Suppressor macrophage treated with lipopolysaccharide for 4 hours (primary cell): ENCODE results near the gene WBP2.

Experiments used
- DNase-seq: peaks from one replicate; pipeline ENCODE4 v3.0.0-alpha.2; 2020

WBP2 gene

DNA sequence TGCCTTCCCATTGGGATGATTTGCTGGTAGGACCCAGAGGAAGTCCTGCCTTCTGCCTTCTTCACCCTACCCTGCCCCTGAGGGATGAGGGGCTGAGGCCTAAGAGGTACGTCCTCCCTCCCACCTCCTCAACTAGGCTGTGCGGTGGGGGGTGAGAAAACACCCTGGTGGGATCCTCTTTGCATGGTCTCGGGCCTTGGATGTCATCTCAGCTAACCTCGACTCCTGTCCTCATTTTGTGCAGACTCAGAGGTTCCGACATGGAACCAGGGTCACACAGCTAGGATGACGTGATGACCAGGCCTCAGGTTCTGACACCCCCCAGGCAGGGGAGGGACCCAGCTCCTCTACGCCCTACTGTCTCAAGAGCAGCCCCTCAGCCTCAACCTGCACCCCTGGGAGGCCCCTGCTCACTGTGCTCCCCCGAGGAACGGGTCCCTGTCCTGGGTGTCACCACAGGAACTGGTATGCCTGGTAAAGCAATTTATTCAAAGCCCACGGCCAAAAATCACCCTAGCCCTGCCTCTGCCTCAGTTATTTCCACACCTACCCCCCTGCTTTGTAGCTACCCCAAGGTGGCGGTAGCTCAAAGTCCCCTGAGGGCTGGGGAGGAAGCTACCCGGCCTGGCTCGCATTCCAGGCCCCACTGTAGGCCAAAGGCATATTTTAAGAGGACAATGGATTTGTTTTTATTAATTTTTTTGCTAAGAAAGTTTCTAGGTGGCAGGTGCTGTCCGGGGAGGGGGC is 28.4 kb downstream of the WBP2 start:
- DNase-seq = no peak

DNA sequence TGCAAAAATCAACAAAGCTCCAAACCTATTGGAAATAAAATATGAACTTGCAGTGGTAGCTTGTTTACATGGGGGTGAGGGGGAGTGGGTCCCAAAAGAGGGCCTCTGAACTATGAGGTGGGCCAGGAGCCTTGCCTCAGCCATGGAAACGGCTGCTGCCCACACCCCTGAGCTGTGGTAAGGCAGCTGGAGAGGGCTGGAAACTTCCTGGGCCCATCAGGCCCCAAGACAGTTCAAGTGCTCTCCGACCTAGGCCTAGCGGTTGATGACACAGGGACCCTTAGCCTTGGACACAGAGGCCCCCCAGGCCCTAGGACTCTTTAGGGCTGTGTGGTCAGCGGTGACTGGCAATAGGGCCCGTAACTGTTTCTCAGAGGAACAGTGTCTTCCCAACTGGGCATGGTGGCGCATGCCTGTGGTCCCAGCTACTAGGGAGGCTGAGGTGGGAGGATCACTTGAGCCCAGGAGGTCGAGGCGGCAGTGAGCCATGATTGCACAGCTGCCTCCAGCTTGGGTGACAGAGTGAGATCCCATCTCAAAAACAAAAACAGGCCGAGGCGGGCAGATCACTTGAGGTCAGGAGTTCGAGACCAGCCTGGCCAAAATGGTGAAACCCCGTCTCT is 29.3 kb downstream of the WBP2 start:
- DNase-seq = no peak

DNA sequence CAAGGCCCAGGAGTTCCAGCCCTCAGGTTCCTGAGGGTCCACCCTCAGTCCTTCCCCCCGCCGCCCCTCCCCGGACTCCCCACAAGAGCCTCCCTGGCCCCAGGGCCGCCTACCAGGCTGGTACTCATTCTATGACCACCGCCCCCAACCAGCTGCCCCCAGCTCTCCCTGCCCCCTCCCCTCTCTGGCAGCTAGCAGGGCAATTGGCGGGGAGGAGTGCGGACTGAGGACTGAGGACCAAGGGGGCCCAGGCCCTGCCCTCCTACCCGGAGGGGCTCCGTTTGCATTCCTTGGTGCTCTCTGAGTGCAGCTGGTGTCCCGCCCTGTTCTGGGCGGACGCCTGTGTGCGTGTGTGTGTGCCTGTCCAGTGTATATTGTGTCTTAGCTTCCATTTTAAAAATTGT is 30.0 kb downstream of the WBP2 start:
- DNase-seq = no peak

DNA sequence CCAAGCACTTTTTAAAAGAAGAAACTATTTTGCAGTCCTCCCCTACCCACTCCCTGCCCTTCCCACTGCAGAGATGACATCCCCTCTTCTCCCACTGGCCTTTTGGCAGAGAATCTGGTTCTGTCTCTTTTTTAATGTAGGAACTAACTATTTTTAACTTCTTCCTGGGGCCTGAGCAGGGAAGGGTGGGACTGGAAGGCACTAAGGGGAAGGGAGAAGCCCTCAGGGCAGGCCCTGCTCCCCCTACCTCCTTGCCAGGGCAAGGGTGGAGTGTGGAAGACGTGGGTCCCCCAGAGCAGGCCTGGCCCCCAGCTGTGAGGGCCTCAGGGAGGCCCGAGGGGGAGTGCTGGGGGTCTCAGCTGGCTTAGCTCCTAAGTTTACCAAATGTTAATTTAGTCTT is 30.5 kb downstream of the WBP2 start:
- no peak for DNase-seq

DNA sequence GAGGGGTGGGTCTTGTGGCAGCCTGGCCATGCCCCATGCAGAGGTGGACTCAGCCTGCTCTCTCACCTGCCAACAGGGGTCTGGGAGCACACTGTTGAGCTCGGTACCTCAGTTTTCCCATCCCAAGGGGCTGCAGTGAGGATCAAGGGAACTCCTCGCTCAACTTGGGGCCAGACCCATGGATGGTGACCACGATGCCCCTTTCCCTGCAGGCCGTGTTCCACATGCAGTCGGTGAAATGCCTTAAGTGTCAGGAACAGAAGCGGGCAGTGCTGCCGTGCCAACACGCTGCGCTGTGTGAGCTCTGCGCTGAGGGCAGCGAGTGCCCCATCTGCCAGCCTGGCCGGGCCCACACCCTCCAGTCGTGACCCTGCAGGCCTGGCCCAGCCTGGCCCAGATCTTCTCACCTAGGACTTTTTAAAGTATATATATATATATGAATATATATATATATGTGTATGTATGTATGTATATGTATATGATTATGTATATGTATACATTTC is 31.0 kb downstream of the WBP2 start:
- DNase-seq = no peak

DNA sequence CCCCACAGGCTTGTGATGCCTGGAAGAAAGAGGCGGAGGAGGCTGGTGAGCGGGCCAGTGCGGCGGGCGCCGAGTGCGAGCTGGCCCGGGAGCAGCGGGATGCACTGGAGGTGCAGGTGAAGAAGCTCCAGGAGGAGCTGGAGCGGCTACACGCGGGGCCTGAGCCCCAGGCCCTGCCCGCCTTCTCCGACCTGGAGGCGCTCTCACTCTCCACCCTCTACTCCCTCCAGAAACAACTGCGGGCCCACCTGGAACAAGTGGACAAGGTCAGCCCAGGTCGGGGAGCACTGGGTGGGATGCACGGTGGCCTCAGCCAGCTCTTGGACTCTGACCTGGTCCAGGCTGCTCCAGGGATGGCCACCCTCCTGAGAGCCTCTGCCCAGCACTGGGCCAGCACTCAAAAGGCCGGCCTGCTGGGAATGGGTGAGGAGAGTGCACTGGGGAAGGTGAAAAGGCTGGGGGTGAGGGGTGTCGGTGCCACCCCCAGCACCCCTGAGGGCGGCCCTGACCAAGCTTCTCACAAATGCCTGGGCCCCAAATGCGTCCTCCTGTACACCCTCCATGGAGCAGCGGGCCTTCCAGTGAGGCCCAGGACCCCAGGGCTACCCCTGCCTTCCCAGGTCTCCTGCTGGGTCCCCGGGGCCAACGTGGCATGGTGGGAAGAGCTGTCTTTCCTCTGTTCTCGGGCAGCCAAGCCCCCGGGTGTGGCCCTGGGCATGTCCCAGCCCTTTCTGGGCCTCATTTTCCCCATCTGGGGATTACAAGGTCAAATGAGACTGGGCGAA is 31.7 kb downstream of the WBP2 start:
- no peak for DNase-seq

DNA sequence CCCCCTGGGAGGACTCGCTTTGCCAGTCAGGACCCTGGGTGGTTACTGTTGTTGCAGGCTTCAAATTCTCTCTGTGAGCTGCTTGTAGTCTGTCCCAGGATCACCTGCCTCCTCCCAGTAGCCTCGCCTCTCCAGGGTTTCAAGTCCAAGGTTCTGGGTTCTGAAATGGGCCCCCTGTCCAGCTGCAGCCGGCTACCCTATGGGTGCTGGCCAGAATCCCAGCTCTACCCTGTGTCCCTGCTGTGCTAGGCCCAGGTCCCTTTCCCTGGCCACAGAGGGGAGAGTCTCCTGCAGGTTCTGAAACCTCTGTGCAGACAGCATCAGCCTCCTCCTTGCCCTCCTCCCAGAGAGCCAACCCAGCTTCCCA is 32.4 kb downstream of the WBP2 start:
- DNase-seq = no peak

DNA sequence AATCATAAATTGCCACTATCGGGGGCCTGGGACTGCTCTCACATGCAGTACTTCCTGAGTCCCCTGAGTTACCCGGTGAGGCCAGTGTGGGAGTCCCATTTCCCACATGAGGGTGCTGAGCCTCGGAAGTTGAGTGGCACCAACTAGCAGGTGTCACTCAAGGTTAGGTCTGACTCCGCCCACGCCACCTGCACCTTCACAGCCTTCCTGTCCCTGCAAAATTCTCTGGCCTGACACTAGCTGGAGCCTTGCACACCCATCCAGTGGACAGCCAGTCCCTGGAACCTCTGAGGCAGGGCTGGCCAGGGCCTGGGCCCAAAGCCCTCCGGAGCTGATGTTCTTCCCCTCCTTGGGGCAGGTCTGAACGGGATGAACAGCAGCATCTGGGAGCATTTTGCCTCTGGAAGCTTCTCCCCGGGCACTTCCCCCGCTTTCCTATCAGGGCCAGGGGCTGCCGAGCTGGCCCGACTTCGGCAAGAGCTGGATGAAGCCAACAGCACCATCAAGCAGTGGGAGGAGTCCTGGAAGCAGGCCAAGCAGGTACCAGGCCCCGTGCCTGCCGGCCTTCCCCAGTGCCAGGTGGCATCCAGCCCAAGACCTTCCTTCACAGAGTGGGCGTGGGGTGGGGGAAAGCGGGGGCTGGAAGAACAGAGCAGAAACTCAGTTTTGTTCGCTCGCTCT is 32.9 kb downstream of the WBP2 start:
- DNase-seq = no peak

DNA sequence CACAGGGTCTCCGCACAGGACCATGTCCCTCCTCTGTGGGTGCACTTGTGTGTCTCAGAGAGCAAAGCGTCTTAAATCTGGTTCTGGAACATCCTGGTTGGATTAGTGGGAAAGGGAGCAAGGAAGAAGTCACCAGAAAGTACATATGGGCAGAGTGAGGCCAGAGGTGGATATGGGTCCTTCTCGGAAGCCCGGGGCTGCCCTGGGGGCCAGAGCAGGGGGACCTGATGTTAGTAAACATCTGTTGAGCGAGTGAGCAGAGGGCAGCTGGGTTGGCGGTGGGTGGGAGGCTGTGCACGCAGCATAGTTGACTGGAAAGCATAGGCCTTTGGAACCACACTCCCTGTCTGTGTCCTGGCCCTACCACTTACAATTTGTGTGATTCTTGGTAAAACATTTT is 33.6 kb downstream of the WBP2 start:
- no peak for DNase-seq

DNA sequence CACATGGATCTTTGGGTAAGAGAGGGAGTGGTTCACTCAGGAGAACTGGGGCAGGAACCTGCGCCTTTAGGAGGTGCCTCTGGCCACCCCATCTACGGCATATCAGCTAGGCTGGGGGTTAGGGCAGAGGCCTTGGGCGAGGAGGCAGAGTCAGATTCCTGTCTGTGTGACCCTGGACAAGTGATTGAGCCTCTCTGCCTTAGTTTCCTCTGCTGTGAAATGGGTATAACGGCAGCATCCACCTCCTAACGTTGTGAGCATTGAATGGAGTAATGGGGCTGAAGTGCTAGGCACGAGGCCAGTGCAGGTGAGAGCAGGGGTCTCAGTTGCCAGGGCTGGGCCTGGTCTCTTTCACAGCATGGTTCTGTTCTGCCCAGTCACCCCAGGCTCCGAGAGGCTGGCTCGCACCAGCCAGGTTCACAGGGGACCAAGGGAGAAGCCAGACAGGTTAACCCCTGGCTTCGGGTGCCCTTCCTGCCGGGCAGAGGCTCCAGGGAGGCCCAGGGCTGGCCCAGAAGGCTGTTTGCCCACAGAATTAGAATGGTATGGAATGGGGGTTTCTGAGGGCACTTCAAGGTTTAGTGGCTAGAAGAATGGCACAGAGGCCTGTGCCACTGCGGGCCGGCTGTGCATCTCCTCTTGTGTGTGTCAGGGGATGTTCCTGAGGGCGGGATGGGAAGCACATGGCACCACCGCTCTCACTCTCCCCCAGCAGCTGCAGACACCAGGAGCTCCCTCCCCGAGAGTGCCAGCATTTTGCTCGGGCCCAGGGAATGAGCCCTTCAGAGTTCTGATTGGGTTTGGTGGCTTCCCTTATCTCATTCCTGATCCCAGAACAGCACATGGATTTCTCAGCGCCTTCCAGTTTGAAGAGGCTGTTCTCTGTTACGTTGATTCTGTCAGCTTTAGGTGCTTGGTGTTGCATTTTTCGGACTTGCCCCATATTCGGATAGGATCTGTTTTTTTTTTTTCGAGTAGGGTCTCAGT is 34.7 kb downstream of the WBP2 start:
- DNase-seq = no peak

DNA sequence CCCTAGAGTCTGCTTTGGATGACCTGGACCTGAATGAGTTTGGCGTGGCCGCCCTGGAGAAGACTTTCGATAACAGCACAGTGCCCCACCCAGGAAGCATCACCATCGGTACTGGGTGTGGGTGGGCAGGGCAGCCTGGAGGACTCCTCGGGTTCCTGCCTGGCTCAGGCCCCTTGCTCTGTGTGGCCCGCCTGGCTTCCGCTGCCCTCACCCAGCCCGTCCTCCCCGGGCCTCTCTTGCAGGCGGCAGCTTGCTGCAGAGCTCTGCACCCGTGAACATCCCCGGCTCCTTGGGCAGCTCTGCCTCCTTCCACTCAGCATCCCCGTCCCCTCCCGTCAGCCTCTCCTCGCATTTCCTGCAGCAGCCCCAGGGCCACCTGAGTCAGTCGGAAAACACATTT is 35.5 kb downstream of the WBP2 start:
- no peak for DNase-seq

DNA sequence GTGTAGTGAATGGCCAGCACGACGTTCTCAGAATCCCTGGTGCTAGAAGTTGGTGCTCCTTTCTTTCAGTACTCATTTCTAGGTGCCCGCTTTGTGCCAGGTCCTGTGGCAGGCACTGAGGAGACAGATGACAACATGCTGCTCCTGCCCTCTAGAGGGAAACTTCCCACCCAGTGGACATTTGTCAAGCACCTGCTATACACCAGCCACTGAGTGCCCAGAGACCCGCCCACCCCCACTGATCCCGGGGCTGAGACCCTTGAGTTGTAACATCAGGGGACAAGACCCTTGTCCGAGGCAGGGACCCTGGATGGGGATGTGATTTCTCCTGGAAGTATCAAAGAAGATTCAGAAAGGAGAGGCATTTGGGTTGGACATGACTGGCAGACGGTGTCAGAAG is 36.0 kb downstream of the WBP2 start:
- DNase-seq = no peak

DNA sequence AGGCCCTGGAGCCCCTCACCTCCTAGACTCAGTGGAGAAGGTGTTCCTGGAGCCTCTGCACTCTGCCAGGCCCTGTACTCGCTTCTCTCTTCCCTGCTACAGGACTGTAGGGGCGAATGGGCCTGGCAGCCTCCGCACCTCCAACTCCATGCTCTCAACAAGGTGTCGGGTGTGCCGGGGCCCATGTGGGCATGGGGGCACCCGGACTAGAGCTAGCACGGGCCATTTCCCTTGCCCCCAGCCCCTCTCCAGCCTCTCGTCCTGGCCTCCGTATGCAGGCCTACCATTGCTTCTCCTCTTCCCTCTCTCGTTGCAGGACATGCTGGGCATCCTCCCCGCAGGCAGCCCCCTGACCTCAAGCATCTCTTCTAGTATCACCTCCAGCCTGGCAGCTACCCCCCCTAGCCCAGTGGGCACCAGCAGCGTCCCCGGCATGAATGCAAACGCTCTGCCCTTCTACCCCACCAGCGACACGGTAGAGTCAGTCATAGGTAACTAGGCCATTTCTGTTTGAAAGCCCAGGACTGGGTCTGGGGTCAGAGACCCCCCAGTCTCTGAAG is 36.7 kb downstream of the WBP2 start:
- DNase-seq = no peak

DNA sequence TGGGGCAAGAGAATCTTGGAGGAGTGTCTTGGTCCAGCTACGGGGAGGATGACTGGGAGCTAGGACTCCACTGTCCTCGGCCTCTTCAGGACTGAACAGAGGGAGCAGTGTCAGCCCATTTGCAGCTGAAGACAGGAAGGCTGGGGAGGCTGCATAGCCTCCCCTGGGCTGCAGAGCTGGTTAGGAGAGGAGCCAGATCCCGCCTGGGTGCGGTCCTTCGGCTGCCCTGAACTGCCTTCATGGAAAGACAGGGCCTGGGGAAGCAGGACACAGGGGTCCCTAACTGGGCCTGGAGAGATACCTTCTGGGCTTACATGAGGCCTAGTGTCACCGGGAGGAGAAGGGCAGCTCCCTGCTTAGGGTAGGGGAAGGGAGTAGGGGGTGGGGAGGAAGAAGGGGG is 37.6 kb downstream of the WBP2 start:
- no peak for DNase-seq

DNA sequence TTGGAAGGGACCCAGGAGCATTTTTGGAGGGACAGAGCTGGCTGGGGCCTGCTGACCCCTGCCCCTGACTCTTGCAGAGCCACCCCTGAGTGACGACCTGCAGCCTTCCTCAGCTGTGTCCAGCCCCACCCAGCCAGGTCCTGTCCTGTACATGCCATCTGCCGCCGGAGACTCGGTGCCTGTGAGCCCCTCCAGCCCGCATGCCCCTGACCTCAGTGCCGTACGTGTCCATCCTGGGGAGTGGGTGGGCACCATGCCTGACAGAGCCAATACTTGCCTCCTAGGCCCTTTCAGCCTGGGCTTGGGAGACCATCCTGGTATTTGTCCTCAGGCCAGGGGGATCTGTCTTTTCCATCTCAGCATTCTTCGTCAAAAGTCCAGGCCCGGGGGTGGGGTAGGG is 38.4 kb downstream of the WBP2 start:
- DNase-seq = no peak

DNA sequence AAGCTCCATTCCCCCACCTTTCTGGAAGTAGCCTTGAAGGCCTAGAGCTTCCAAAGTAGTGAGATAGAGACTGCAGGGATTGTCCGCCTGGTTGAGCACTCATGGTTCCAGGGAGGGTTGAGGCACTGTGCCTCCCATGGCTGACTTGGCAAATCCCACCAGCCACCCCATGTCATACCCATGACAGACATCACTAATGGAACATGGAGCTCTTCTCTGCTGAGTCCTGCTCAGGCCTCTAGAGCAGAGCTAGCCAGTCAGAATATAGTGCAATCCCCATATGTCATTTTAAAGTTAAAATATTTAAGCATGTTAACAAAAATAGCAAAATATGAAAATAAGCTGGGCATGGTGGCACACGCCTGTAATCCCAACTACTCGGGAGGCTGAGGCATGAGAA is 39.7 kb downstream of the WBP2 start:
- no peak for DNase-seq

DNA sequence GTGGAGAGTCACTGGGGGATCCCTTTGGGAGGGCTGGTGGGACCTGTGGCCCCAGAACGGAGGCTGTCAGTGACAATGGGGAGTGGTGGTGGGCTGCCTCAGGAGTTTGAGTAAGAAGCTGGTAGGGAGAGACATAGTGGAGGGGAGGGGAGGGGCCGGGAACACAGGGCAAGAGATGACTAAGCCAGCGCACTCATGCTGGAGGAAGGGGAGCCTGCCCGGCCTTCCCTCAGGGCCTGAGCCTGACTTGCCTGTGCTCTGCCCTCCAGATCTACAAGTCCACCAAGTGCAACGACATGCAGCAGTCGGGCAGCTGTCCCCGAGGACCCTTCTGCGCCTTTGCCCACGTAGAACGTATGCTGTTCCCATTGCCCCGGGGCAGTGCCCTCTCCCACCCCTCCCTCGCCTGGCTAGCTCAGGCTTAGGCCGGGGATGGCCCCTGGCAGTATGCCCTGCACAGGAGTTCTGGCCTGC is 40.2 kb downstream of the WBP2 start:
- DNase-seq = no peak

DNA sequence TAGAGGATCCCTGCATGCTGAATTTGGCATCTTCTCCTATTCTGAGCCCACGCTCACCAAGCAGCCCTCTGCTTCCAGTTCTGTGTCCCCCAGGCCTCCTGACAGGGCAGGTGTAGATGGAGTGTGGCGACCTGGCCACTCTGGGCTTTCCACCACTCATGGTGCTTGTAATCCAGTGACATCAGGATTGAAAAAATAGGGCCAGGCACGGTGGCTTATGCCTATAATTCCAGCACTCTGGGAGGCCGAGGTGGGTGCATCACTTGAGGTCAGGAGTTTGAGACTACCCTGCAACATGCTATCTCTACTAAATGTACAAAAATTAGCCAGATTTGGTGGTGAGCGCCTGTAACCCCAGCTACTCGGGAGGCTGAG is 41.1 kb downstream of the WBP2 start:
- DNase-seq = no peak

DNA sequence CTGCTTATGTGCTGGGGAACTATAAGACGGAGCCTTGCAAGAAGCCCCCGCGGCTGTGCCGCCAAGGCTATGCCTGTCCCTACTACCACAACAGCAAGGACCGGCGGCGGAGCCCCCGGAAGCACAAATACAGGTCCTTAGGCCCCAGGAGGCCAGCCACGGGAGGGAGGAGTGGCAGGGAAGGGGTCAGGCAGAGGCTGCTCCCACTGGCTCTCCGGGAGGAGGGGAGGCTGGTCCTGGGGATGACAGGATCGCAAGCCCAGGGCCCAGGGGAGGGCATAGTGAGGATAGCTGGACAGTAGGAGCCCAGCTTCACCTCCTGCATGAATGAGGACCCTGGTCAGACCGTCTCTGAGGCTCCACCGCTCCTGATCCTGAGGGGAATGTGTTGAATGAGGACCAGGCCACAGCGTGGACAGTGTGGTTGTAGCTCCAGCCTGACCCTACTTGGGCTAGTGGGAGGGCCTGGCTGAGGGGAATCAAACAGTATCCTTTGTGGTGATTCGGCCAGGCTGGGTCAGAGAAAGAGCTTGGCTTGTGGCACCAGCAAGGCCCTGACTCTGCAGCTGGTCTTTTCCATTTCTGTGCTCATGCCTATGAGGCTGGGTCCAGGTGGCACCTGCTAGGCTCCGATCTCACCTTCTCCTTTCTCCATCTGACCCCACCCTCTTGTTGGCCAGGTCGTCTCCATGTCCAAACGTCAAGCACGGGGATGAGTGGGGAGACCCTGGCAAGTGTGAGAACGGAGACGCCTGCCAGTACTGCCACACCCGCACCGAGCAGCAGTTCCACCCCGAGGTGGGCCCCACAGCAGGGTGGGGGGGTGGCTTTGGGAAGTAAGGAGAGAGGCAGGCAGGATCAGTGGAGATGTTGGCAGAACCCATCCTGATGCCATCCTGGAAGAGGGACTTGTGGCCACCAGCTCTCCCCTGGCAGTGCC is 41.8 kb downstream of the WBP2 start:
- DNase-seq = no peak
